Thoracic aorta (tissue), 2 donors: ENCODE results near the gene TSSK2. TPM values are rescaled to one million over a fixed set of nuclear protein-coding genes. Genes with fewer than 3 reads are reported as not detected.

Source experiments
- ATAC-seq: fragments of 150-250 bp; one replicate; pipeline ENCODE4 v1.8.0; 2017; ENCODE audit warnings: low read depth; ENCODE audit not compliant: insufficient number of reproducible peaks, low FRiP score
- DNase-seq: peaks from one replicate; pipeline ENCODE4 v3.0.0-alpha.2; 2020; ENCODE audit warnings: low spot score
- H3K27ac ChIP-seq, 2 donors: fragments of 200-600 bp; sonication (generic); 1 replicate in 1 of 2; 2 replicates in 1 of 2; pipeline ENCODE4 v1.5.1; 2016; ENCODE audit warnings: mild to moderate bottlenecking in 2 of 2, moderate library complexity in 2 of 2
- H3K27me3 ChIP-seq: fragments of 200-600 bp; sonication (generic); replicated peaks from 2 replicates; pipeline ENCODE4 v1.6.0; 2016; ENCODE audit warnings: mild to moderate bottlenecking; ENCODE audit not compliant: insufficient read depth
- H3K36me3 ChIP-seq: fragments of 200-600 bp; sonication (generic); one replicate; pipeline ENCODE4 v1.5.1; 2016
- H3K4me1 ChIP-seq, 2 donors: fragments of 200-600 bp; sonication (generic); 1 replicate in 1 of 2; 2 replicates in 1 of 2; pipeline versions ENCODE4 v1.5.1 to v1.6.0; 2016; ENCODE audit warnings: low read depth in 2 of 2, mild to moderate bottlenecking in 1 of 2; ENCODE audit not compliant: control insufficient read depth in 1 of 2
- H3K4me3 ChIP-seq: fragments of 200-600 bp; sonication (generic); 2 replicates; pipeline ENCODE4 v1.5.1; 2016; ENCODE audit warnings: mild to moderate bottlenecking
- H3K9me3 ChIP-seq: fragments of 200-600 bp; sonication (generic); 2 replicates; pipeline ENCODE4 v1.5.1; 2016
- CTCF ChIP-seq: fragments of 200-600 bp; sonication (generic); IDR thresholded peaks from one replicate; pipeline ENCODE4 v1.5.1; 2019; ENCODE audit warnings: antibody characterized with exemption
- total RNA-seq, 2 donors: library from RNA; depleted of rRNA; stranded (reverse); fragments of >200 nt; gene quantifications; one replicate each; pipeline versions ENCODE4 v1.1.0 to v1.2.3, GENCODE V29; 2016

Gene TSSK2
- total RNA-seq, 2 donors from 2014 or later = not detected

GRCh38 chr22:19132693-19133400 lies 1.7 kb downstream of the TSSK2 start:
- no peak overlapping the region for H3K4me3 ChIP-seq
- H3K9me3 ChIP-seq = no peaks in the 10 kb centered on the region
- H3K27ac ChIP-seq = no peak overlapping the region
- no peak for ATAC-seq
- H3K4me1 ChIP-seq = no peaks in the 10 kb centered on the region
- TF ChIP-seq CTCF = no peak
- peaks cover 43% of the 10 kb centered on the region for H3K36me3 ChIP-seq
- DNase-seq = no peak
- H3K27me3 ChIP-seq = no peaks in the 10 kb centered on the region

- DNase-seq = no peak
- no peak overlapping the region for H3K4me3 ChIP-seq
- H3K4me1 ChIP-seq = no peaks in the 10 kb centered on the region
- no peaks in the 10 kb centered on the region for H3K27me3 ChIP-seq
- TF ChIP-seq CTCF = no peak
- no peak overlapping the region for H3K27ac ChIP-seq
- no peak for ATAC-seq
- no peaks in the 10 kb centered on the region for H3K9me3 ChIP-seq
- H3K36me3 ChIP-seq = peaks cover 51% of the 10 kb centered on the region
Measured at GRCh38 chr22:19133561-19133960, 2.5 kb downstream of the TSSK2 start.

GRCh38 chr22:19134176-19134831 lies 3.2 kb downstream of the TSSK2 start:
- Histone ChIP-seq H3K9me3 (no peaks in the 10 kb centered on the region), H3K36me3 (peaks cover 58% of the 10 kb centered on the region), H3K27me3 (no peaks in the 10 kb centered on the region), H3K27ac (no peak overlapping the region), H3K4me3 (no peak overlapping the region), H3K4me1 (no peaks in the 10 kb centered on the region)
- DNase-seq (no peak), ATAC-seq (no peak)
- no peak for TF ChIP-seq CTCF

GRCh38 chr22:19134874-19135273 lies 3.8 kb downstream of the TSSK2 start:
- Histone ChIP-seq H3K9me3 (no peaks in the 10 kb centered on the region), H3K36me3 (peaks cover 64% of the 10 kb centered on the region), H3K27ac (no peak overlapping the region), H3K27me3 (no peaks in the 10 kb centered on the region), H3K4me1 (no peaks in the 10 kb centered on the region), H3K4me3 (no peak overlapping the region)
- ATAC-seq (no peak), DNase-seq (no peak)
- no peak for TF ChIP-seq CTCF

- Histone ChIP-seq H3K4me3 (no peak overlapping the region), H3K27ac (no peak overlapping the region), H3K27me3 (no peaks in the 10 kb centered on the region), H3K36me3 (peaks cover 79% of the 10 kb centered on the region), H3K9me3 (no peaks in the 10 kb centered on the region), H3K4me1 (no peaks in the 10 kb centered on the region)
- DNase-seq = no peak
- no peak for TF ChIP-seq CTCF
- no peak for ATAC-seq
Measured at GRCh38 chr22:19136915-19137314, 5.8 kb downstream of the TSSK2 start.
